Esophagus squamous epithelium (tissue), 4 donors: ENCODE measurements around the gene MS4A4A.

ENCODE experiments used
- POLR2A ChIP-seq, 4 donors: fragments of 450-650 bp; IDR thresholded peaks; one replicate each; pipeline ENCODE4 v1.6.1; 2017; ENCODE audit warnings: antibody characterized with exemption in 4 of 4, mild to moderate bottlenecking in 4 of 4, moderate library complexity in 3 of 4
- TF ChIP-seq, protein P1 (sequence below), 6 experiments: fragments of 450-650 bp in 4 of 6; fragments of 200-600 bp in 2 of 6; sonication (generic) in 2 of 6; IDR thresholded peaks; one replicate each; pipeline ENCODE4 v1.5.1; 2016 to 2019; ENCODE audit warnings: antibody characterized with exemption in 6 of 6, mild to moderate bottlenecking in 4 of 6, moderate library complexity in 4 of 6

DNA sequence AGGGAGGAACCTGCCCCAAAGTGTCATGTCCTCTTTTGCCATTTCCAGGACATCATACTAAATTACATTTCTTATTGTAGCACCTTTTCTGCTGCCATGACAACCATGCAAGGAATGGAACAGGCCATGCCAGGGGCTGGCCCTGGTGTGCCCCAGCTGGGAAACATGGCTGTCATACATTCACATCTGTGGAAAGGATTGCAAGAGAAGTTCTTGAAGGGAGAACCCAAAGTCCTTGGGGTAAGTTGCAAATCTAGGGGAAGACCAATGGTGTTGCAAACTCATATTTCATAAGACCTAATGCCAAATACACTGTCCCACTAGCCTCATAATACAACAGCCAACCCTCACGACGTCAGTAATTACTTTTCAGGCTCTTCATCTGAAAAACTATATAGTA, 11.7 kb downstream of the MS4A4A start:
- TF ChIP-seq, protein P1, sequence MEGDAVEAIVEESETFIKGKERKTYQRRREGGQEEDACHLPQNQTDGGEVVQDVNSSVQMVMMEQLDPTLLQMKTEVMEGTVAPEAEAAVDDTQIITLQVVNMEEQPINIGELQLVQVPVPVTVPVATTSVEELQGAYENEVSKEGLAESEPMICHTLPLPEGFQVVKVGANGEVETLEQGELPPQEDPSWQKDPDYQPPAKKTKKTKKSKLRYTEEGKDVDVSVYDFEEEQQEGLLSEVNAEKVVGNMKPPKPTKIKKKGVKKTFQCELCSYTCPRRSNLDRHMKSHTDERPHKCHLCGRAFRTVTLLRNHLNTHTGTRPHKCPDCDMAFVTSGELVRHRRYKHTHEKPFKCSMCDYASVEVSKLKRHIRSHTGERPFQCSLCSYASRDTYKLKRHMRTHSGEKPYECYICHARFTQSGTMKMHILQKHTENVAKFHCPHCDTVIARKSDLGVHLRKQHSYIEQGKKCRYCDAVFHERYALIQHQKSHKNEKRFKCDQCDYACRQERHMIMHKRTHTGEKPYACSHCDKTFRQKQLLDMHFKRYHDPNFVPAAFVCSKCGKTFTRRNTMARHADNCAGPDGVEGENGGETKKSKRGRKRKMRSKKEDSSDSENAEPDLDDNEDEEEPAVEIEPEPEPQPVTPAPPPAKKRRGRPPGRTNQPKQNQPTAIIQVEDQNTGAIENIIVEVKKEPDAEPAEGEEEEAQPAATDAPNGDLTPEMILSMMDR (IDR thresholded peaks at IDR 0.05), result no peak
- no peak for TF ChIP-seq POLR2A (IDR thresholded peaks at IDR 0.05)
